Activated CD4-positive, alpha-beta T cell treated with anti-CD3 and anti-CD28 coated beads for 48 hours (primary cell): Measurements from ENCODE around the gene PRG2.

Experiments
- DNase-seq: peaks from one replicate; pipeline ENCODE4 v3.0.0-alpha.2; 2020

Gene PRG2, protein sequence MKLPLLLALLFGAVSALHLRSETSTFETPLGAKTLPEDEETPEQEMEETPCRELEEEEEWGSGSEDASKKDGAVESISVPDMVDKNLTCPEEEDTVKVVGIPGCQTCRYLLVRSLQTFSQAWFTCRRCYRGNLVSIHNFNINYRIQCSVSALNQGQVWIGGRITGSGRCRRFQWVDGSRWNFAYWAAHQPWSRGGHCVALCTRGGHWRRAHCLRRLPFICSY

DNA sequence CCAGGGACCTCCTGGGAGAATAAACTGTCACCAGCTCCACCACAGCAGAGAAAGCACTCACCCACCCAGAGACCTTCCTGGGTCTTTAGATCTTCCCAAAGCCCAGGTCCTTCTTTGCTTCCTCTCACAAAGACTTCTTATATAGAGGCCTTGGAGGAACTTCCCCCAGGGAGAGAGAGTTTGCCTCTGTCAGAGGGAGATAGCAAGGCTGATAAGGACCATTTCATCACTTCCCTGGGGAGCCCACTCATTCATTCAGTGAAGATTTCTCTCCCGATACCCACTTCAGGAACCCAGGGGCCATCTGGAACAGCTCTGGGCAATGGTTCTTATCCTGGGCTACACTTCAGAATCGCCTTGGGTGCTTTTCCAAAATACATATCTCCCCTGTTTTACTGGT lies at the start of gene PRG2:
Gene PRG2, minus strand, starts transcription at position 116 of the 400 bp plus-strand sequence. CDS start 706 bp downstream, outside the sequence.
- no peak for DNase-seq

DNA sequence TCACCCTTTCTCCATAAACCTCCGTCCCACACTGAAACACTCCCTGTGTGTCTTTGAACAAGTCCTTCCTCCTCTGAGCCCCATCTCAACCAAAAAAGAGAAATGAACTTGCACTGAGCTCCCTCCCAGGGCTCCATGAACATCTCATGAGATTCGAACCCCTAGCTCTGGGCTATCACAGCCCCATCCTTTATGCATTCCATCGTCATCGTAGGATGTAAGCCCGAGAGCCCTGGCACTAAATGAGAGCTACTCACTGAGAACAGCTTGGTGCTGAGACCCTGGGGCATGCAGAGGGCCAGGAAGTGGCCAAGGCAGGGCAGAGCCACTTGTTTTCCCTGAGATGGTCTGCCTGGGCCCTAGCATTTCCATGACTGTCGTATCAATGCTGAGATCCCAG lies 49.3 kb upstream of the PRG2 start:
- DNase-seq: no peak

DNA sequence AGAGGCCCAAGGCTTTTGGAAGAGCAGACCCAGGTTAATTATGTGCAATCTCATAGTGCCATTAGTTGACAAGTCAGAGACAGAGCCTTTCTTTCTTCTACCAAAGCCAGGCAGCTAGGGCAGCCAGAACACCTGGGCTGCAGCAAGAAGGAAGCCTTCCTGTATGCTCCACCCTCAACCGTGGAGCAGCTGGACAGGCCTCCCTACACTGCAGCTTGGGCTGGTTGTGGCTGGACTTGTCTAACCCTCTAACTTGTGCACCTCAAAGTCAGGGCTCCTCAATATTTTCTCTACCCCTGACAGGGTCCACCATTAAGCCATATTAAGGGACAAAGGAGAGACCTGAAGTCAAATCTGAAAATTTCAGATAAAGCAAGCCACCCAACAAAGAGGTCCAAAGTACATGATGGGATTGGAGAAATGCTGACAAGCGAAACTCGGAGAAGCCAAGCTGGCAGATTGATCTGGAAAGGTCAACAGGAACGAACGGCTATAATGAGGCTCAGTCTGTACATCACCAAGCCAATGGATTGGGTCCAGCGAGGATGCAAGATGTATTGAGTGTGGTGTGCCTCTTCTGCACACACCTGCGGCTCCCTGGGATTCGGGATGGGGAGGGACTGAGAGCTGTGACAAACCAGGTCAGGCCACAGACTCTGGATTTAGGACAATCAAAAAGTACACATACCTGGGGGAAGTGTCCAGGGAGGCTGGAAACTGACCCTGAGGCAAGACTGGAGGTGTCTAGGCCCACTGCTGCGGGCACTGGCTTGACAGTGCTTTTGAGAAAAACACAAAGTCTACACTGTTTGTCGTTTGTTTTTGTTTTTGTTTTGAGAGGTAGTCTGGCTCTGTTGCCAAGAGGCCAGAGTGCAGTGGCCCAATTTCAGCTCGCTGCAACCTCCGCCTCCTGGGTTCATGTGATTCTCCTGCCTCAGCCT lies 48.2 kb upstream of the PRG2 start:
- no peak for DNase-seq

DNA sequence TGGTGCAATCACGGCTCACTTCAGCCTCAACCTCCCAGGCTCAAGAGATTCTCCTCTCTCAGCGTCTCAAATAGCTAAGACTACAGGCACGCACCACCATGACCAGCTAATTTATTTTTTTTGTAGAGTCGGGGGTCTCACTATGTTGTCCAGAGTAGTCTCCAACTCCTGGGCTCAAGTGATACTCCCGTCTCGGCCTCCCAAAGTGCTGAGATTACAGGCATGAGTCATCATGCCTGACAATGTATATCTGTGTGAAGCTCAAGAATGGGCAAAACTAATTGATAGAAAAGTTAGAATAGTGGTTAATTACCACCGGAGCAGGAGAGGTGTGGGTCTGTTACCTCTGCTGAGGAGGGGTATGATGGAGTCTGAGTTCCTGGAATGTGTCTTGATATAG lies 45.6 kb upstream of the PRG2 start:
- no peak for DNase-seq

DNA sequence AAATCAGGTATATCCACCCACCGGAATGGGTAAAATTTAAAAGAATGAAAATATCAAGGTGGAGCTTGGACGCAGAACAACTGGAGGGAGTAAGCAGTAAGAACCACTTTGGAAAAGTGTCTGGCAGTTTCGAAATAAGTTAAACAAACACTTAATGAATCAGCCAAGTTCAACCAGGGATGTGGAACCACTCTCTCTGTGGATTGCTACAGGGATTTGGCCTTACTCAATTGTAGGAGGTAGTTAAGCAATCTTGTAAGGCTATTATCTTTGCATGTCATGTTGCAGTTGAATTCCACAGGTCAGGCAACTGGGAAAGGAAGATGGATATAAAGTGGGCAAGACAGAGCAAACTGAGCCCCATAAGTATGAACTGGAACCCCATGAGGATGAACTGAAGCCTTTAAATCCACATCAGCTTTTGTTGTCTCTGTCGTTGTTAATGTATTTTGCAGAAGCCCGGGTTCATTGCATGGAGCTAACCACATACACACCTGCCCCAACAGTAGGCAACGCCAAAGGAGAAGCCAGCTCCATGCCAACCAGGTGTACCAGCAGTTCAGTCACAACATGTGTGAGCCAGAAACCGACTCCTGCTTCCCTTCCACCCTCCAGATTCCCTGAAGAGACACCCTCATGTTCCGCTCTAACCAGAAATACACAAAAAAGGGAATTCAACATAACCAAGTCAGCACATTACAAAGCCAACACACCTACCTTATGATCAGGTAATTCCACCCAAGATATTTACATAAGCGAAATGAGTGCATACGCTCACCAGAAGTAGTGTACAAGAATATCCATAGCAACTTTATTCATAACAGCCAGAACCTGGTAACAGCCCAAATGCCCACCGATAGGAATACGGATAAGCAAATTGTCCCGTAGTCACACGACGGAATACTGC lies 44.4 kb upstream of the PRG2 start:
- DNase-seq: no peak

DNA sequence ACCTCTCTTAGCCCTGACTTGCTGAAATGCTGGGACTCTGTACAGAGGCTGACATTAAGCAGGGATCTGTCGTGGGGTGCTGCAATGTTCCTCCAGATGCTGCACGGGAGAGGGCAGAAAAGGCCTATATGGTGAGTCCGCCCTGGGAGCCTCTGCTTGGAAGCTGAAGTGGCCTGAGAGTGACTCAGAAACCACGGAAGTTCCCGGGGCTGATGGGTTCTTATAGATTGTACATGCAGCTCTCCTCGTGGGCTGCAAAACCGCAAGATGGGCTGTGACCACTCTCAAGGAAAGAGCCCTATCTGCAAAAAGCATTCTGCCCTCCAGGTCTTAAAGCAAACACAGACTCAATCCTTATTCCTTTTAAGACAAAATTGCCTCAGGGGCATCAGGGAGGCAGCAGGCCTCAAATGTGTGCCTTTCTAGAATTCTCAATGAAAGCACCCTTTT lies 42.3 kb upstream of the PRG2 start:
- DNase-seq: peak; percentile 45

DNA sequence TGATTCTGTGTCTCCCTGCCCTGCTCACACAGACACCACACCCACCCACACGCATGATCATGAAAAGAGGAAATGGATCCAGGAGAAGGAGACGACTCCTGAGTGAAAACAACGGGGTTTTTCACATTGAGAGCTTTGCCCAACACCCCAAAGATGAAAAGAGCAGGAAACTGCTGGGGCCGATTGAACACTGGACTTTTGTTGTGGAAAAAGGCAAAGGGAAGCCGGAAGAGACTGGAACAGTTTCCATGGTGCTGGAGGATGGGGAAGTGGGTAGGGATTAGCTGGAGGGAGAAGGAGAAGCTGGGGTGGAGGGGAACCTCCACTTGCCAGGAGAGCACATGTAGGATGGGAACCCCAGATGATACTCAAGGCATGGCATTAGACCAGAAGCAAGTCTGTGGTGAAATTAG lies 41.7 kb upstream of the PRG2 start:
- no peak for DNase-seq

DNA sequence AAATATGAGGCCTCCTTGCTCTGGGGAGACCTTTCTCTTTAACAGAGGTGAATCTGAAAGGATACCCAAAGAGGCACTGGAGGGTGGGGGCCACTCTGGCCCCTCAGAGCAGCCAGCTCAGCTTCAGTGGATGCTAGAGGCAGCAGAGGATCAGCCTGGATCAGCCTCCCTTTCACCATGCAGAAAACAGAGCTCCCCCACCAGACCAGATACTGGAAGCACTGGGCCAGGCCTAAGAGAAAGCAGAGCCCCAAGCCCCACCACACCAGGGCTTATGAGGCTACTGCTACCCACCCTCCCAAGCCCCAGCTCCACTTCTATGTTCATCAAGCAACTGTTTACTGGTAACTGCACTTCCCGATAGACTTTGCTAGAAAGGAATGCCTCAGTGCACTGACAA lies 40.5 kb upstream of the PRG2 start:
- no peak for DNase-seq

DNA sequence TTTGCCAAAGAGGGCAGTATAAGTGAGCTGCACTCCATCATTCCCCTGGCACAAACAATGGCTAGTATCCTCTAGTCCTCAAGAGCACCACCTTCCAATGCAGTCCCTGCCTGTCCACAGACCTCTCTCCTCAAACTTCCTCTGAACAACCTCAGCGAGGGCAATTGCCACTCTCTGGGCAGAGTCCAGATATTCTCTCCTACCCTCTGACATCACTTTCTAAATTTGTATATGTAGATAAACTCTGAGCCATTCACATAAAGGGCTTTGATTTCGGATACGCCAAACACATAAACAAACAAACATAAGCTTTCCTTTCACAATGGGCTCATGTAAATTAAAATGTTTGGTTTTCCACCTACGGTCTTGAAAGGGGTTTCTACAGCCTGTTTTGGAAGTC lies 39.5 kb upstream of the PRG2 start:
- no peak for DNase-seq

DNA sequence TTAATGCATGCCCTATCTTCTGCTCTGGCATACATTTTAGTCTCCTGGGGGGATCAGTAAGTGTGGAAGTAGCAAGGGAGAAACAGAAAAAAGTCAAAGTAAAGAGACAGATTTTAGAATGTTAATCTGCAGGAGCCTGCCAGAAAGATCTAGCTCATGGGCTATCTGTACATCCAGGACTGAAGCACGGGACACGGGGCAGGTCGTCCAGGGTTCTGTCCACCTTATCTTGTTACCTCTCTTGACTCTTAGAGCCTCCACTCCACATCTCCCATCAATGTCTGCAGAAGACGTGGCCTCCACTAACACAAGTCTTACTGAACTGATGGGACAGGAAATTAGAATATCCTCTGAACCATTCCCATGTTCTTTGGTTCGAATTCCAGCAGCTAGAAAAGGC lies 38.2 kb upstream of the PRG2 start:
- DNase-seq: no peak

DNA sequence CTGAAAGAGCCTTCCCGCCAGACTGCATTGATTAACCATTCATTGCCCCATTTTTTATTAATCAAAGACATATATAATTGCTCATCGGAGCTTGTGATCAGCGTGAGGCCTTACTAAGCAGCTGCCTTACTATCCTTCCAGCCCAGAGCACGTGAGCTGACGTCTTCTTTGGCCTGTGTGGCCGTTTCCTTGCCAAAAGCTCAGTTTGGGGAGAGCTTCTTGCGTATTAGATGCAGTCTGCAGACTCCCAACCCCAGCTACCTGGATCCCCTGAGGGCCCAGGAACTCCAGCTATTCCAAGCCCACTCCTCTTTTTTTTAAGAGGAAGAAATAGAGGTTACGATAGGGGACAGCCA lies 37.3 kb upstream of the PRG2 start:
- no peak for DNase-seq

DNA sequence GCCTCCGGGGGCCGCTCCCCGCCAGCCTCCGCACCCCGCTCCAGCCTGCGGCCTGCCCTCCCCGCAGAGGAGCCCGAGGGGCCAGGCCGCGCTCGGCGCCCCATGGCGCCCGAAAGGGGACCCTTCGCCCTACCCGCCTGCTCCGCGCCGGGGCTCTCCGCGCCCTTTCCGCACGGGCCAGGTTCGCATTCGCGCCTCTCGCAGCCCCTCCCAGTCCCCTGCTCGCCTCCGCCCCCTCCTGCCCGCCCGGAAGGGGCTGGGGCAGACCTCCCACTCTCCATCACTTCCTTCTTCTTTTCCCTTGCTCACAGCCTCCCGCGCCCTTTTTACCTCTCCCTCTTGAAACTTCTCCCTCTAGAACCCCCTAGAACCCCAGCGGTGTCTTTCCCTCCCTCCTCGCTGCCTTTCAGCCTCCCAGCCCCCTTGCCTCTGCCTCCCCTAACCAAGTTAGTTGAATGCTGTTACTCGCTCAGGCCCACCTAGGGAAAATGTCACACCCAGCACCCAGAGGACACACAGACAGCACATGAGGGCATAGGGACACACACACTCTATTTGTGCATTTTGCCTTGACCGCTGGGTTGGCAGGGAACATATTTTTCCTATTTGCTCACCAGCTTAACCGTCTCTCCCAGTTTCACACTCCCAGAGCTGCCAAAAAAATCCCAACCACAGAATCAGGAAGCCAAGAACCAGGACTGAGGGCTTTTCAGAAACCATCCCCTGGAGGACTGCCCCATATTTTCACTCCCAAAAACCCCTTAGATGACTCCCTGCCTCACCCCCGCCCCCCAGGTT lies 36.7 kb upstream of the PRG2 start, which contains the start of gene SLC43A3:
Gene SLC43A3, minus strand, starts transcription at position 193 of the 798 bp plus-strand sequence. CDS start 949 bp downstream, outside the sequence.
- peak; percentile 89 for DNase-seq

DNA sequence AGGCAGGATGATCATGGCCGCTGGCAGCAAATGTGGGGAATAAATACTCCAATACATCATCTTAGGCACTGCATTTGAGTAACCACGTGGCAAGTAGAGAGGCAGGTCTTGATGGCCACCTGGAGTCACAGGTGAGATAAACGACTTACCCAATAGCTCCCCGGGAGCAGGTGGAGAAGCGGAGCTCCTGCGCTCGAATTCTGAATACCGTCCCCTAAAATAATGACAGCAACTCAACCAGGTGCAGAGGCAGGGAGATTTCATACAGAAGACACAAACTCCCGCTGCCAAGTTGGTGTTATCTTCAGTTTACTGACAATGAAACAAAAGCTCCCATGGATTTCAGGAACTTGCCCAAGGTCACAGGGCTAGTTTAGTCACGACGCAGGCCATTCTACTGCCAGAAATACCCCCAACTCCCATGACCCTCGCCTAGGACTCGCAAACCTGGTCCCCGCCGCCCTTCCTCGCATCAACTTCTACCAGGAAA lies 36.0 kb upstream of the PRG2 start:
- DNase-seq: peak; percentile 28

DNA sequence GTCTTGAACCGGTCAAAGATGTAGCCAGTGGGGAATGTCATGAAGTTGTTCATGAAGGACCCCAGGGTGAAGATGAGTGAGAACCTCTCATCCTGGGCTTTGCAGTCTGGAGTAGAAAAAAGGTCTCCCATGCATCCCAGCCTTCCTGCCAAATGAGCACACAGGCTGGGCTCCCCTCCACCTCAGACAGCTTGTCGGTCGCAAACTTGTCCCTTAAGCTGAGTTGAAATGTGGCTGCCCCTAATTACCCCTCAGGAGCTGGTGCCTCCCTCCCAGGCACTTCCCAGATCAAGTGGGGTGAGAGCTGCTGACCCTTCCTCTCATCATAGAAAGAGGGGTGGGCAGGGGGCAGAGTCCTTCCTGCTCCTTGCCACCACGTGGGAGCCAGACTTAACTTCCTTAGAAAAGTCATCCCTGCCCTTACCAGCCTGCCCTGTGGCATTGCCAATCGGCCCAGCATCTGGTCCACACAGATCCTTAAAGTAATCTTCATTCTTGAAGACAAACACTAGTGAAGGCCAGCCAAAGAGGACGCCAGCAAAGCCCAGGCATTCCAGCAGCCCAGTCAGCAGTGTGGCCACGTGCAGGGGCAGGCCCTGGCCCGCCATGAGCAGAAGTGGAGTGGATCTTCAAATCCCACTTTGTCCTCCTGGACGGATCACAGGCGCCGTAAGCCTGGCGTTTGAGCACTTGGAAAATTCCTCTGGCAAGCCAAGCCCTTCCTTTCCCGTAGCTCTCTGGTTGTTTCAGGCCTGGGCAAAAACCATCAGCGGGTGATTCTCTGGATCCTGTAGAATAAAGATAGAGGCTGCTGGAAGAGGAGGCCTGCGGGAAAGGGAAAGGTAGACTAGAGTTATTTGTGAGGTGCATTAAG lies 35.4 kb upstream of the PRG2 start:
- peak; percentile 31 for DNase-seq

DNA sequence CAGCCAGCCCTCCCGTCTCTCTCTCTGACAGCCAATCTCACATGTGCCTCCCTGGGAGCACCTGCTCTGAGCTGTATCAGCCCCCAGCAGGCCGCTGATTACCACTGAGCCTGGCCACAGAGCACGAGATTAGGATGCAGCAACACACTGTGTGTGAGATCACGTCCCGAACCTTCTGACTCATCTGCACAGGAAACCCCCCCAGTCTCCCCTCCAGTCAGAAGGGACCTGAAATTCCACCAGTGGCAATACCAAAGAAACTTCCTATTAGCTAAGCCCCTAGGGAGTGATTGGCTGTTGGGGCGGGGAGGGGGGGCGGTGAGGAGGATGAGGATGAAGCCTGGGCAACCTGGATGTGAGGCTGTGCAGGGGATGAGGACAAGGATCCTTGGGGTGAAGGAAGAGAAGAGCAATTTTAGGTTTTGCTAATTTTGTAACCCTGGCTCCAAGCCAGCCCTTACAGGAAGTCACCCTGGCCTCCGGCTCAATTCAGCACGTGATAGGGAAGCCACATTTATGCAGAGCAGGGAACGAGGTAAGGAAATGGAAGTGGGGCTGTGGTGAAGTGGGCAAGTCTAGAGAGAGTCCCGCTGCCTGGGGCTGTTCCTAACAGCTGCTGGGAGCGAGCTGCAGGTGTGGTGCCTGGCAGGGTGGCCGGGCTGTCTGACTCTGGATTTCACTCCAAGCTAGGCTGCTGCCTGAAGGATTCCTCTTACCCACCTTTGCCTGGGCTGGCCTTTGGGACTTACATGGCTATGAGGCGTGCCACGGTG lies 34.5 kb upstream of the PRG2 start:
- peak; percentile 92 for DNase-seq

DNA sequence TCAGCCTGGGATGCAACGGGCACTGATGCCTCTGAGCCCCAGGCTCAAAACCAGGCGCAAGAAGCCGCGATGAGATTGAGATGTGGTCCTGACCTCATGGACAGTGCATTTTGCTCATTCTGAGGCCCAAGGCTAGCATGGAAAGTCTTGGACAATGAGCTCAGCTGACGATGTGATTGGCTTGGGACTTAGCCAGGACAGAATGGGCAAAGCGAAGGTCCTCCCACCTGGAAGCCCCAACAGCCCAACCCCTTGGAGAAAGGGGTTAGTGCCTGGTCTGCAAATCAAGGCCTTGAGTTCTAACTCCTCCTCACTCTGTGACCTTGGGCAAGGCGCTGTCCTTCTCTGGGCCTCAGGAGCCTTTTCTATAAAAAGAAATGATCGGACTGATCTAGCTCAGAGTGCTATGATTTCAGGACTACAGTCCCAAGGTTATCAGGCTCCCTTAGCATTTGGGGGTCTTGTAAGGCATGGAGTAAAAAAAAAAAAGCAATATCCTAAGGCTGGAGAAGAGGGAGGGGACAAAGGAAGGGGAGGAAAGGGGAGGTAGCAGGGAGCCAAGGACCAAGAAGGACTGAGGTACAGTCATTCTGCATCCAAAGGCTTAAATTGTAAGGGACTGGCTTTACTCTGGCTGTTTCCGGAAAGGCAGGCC lies 33.8 kb upstream of the PRG2 start:
- DNase-seq: no peak

DNA sequence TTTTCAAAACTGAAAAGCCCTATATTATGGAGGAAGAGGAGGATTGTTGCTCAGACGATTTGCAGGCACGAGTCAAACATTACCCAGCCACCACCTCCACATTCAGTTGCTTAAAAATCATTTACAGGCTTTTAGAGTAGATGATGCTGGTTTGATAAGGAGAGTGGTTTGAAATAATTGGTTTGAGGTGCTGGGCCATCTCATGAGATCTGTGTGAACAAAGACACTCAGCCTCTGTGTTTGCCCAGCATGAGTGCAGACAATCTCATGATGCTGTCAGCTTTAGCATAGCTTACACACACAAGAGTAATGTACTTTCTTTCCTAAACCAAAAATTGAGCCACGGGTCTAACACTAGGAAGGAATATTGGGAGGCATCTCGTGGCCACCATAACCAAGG lies 32.2 kb upstream of the PRG2 start:
- DNase-seq: no peak

DNA sequence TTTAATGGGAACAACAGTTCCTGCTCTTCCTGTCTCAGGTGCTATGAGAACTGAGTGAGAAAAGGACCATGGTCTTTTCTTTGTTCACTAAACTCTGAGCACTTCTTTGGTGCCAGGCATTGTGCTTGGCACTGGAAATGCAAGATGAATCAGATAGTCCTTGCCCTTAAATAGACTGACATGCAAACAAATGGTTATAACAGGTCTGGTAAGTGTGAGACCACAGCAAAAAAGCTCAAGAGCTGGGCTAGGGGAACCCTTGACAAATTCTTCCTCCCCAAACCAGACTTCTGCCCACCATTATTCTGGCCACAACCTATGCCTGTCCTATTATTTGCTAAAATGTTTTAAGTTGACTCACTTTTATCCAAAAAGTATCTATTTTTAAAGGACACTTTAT lies 31.4 kb upstream of the PRG2 start:
- DNase-seq: no peak

DNA sequence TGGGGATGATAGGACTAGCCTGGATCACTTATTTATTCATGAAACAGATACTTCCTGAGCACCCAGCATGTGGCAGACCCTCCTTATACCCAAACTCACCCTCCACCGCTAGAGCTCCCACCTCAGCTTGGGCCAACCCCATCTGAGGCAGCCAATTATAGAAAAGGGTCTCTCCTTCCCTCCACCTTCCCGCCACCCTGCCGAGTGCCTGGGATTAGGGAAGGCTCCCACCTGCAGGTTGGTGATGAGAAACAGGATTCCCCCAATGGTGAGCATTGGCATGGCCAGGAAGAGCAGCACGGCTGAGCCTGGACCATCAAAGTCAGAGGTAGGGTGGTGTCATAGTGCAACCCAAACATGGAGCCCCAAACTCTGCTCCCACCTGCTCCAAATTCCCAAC lies 30.6 kb upstream of the PRG2 start:
- no peak for DNase-seq

DNA sequence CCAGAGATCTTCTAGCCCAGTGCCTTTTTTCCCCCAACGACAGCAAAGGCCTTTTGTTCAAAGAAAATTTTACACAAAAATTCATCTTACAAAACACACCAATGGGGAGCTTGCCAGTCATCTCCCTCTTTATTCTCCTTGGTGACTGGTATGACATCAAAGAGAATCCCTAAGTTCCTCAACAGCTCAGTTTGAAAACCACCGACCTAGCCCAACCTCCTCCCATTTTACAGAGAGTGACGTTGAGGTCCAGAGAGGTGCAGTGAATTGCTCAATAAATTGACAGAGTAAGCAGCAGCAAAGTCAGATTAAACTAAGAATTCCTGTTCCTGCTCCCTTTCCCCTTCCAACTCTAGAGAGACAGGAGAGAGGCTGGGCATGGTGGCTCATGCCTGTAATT lies 28.7 kb upstream of the PRG2 start:
- no peak for DNase-seq
